IMR-90 (cell line): Measurements from ENCODE around the gene ISM1. TPM values are rescaled to one million over a fixed set of nuclear protein-coding genes. Genes with fewer than 3 reads are reported as not detected.

Source experiments
- ATAC-seq: fragments of 200-7000 bp; cut with Tn5 transposase; 2 replicates; pipeline ENCODE4 v1.9.1; 2020; ENCODE audit warnings: low read depth, mild to moderate bottlenecking, moderate library complexity
- BruUV-seq: library from RNA; stranded (reverse); fragments of 400-500 nt; replicated peaks from 2 replicates; lab custom pipeline; 2021; lab: Mats Ljungman, UMichigan
- CTCF ChIA-PET: fragments of 300-600 bp; formaldehyde crosslinking; extraction: SDS; loops from one replicate; lab custom pipeline; 2021; ENCODE audit warnings: antibody characterized with exemption; lab: Yijun Ruan, JAX
- POLR2A ChIA-PET: fragments of 300-600 bp; sonication (Branson Sonifier 250); formaldehyde crosslinking; loops from one replicate; lab custom pipeline; 2022; ENCODE audit warnings: antibody characterized with exemption; ENCODE audit not compliant: unreplicated experiment; lab: Charles Lee
- DNase-seq: peaks from one replicate; pipeline ENCODE4 v3.0.0; 2013
- H2AFZ ChIP-seq: replicated peaks from 2 replicates; pipeline ENCODE3; 2013; ENCODE audit warnings: low read length, mild to moderate bottlenecking; ENCODE audit not compliant: poor library complexity
- H2AK5ac ChIP-seq: 2 replicates; pipeline ENCODE4 v1.6.1; 2013; ENCODE audit warnings: low read depth, low read length, inconsistent platforms
- H2AK9ac ChIP-seq: replicated peaks from 2 replicates; pipeline ENCODE3; 2013; ENCODE audit warnings: mild to moderate bottlenecking, low read depth, low read length, moderate library complexity; ENCODE audit not compliant: poor library complexity
- H2BK120ac ChIP-seq: 2 replicates; pipeline ENCODE4 v1.6.1; 2013; ENCODE audit warnings: low read depth, low read length, inconsistent platforms
- H2BK15ac ChIP-seq: 3 replicates; pipeline ENCODE4 v1.6.1; 2013; ENCODE audit warnings: low read depth, low read length, inconsistent platforms
- H2BK20ac ChIP-seq: 2 replicates; pipeline ENCODE4 v1.6.1; 2013; ENCODE audit warnings: low read depth, mild to moderate bottlenecking, inconsistent platforms, low read length, moderate library complexity
- H2BK5ac ChIP-seq: 2 replicates; pipeline ENCODE4 v1.6.1; 2013; ENCODE audit warnings: mild to moderate bottlenecking, low read depth, low read length, inconsistent platforms; ENCODE audit not compliant: poor library complexity, severe bottlenecking
- H3K14ac ChIP-seq: replicated peaks from 2 replicates; pipeline ENCODE4 v1.6.1; 2013; ENCODE audit warnings: low read depth, low read length, inconsistent platforms
- H3K18ac ChIP-seq: 2 replicates; pipeline ENCODE4 v1.6.1; 2013; ENCODE audit warnings: low read depth, low read length, control low read depth
- H3K23ac ChIP-seq: 2 replicates; pipeline ENCODE4 v1.6.1; 2013; ENCODE audit warnings: low read depth, low read length, inconsistent platforms
- H3K27ac ChIP-seq: 2 replicates; pipeline ENCODE4 v1.5.1; 2013; ENCODE audit warnings: mild to moderate bottlenecking, control low read depth, low read length; ENCODE audit not compliant: insufficient read depth
- H3K27me3 ChIP-seq: 2 replicates; pipeline ENCODE4 v1.6.1; 2013; ENCODE audit warnings: low read length; ENCODE audit not compliant: control insufficient read depth, insufficient read depth
- H3K36me3 ChIP-seq: 2 replicates; pipeline ENCODE4 v1.6.1; 2013; ENCODE audit warnings: low read length, mixed read lengths; ENCODE audit not compliant: control insufficient read depth, insufficient read depth
- H3K4ac ChIP-seq: 2 replicates; pipeline ENCODE4 v1.6.1; 2013; ENCODE audit warnings: low read depth, low read length, inconsistent platforms
- H3K4me1 ChIP-seq: 2 replicates; pipeline ENCODE4 v1.6.1; 2013; ENCODE audit warnings: low read length, mixed read lengths; ENCODE audit not compliant: control insufficient read depth, insufficient read depth
- H3K4me2 ChIP-seq: 2 replicates; pipeline ENCODE4 v1.6.1; 2013; ENCODE audit warnings: low read depth, mild to moderate bottlenecking, control low read depth, low read length, moderate library complexity
- H3K4me3 ChIP-seq: 2 replicates; pipeline ENCODE4 v1.5.1; 2013; ENCODE audit warnings: low read depth, mild to moderate bottlenecking, control low read depth, low read length, moderate library complexity; ENCODE audit not compliant: insufficient read depth
- H3K56ac ChIP-seq: 2 replicates; pipeline ENCODE4 v1.6.1; 2013; ENCODE audit warnings: low read length, inconsistent platforms; ENCODE audit not compliant: insufficient read depth; ENCODE audit errors: extremely low read depth
- H3K79me1 ChIP-seq, 2 experiments: 2 replicates each; pipeline ENCODE4 v1.6.1; 2013; ENCODE audit warnings: low read length in 2 of 2, inconsistent platforms in 1 of 2, low read depth in 1 of 2
- H3K9ac ChIP-seq: 2 replicates; pipeline ENCODE4 v1.6.1; 2013; ENCODE audit warnings: low read depth, low read length, control low read depth
- H3K9me1 ChIP-seq: 2 replicates; pipeline ENCODE4 v1.6.1; 2013; ENCODE audit warnings: low read length, inconsistent platforms; ENCODE audit not compliant: insufficient read depth
- H3K9me3 ChIP-seq: 2 replicates; pipeline ENCODE4 v1.6.1; 2013; ENCODE audit warnings: low read length; ENCODE audit not compliant: control insufficient read depth, insufficient read depth
- H4K20me1 ChIP-seq: 2 replicates; pipeline ENCODE4 v1.6.1; 2013; ENCODE audit warnings: low read length, inconsistent platforms; ENCODE audit not compliant: insufficient read depth
- H4K5ac ChIP-seq: 2 replicates; pipeline ENCODE4 v1.6.1; 2013; ENCODE audit warnings: mild to moderate bottlenecking, low read depth, low read length, control low read depth
- H4K8ac ChIP-seq, 2 experiments: 2 replicates each; pipeline ENCODE4 v1.6.1; 2013; ENCODE audit warnings: low read depth in 2 of 2, low read length in 2 of 2, control low read depth in 1 of 2, inconsistent platforms in 1 of 2
- H4K91ac ChIP-seq: 2 replicates; pipeline ENCODE4 v1.6.1; 2013; ENCODE audit warnings: low read depth, low read length, inconsistent platforms; ENCODE audit not compliant: insufficient read depth
- BHLHE40 ChIP-seq: fragments of 150-350 bp; IDR thresholded peaks from 2 replicates; pipeline ENCODE4 v1.6.1; 2016; ENCODE audit warnings: mild to moderate bottlenecking, low read depth, low read length
- CEBPB ChIP-seq: IDR thresholded peaks from 2 replicates; pipeline ENCODE4 v1.6.1; 2012; ENCODE audit warnings: low read depth, low read length, improper control_type of control experiment
- CHD1 ChIP-seq: IDR thresholded peaks from 2 replicates; pipeline ENCODE4 v1.6.1; 2012; ENCODE audit warnings: low read depth, low read length, improper control_type of control experiment
- ELK1 ChIP-seq: fragments of 150-350 bp; IDR thresholded peaks from 2 replicates; pipeline ENCODE4 v1.6.1; 2016; ENCODE audit warnings: low read depth, mild to moderate bottlenecking, low read length, moderate library complexity, borderline replicate concordance
- MAZ ChIP-seq: IDR thresholded peaks from 2 replicates; pipeline ENCODE4 v1.6.1; 2012; ENCODE audit warnings: low read depth, mild to moderate bottlenecking, low read length, improper control_type of control experiment, moderate library complexity, borderline replicate concordance
- RFX5 ChIP-seq: IDR thresholded peaks from 2 replicates; pipeline ENCODE4 v1.8.0; 2012; ENCODE audit warnings: low read depth, mild to moderate bottlenecking, low read length, moderate library complexity
- USF2 ChIP-seq: fragments of 150-350 bp; IDR thresholded peaks from 2 replicates; pipeline ENCODE4 v1.6.1; 2017; ENCODE audit warnings: mild to moderate bottlenecking, antibody characterized with exemption, low read length, low read depth
- WGBS, 2 experiments: methylation state at CpG; one replicate each; pipeline versions ENCODE4 v1.1.5 to v1.1.7; 2013; ENCODE audit warnings: missing lambda C conversion rate in 2 of 2; ENCODE audit not compliant: insufficient read length in 1 of 2; ENCODE audit errors: extremely low coverage in 2 of 2; 5-methylcytosine and 5-hydroxymethylcytosine counted together
- dilution Hi-C: fragments of 300-500 bp; cut with HindIII; formaldehyde crosslinking; loops from one replicate; pipeline ENCODE4 v1.14.3; 2018; ENCODE audit warnings: low sequenced_read_pairs; ENCODE audit not compliant: unreplicated experiment
- in situ Hi-C: fragments of 300-500 bp; cut with MboI; formaldehyde crosslinking; loops from 3 replicates; pipeline ENCODE4 v1.14.3; 2019; ENCODE audit warnings: low sequenced_read_pairs, inconsistent platforms, mixed read lengths
- intact Hi-C: fragments of 100-400 bp; cut with micrococcal nuclease; formaldehyde crosslinking; loops from 2 replicates; pipeline ENCODE4 v1.10.0; 2022
- polyA plus RNA-seq, 3 experiments: library from polyadenylated mRNA; depleted of rRNA; stranded (reverse); fragments of >200 nt; gene quantifications; 2 replicates each; pipeline ENCODE4 v1.2.3, GENCODE V29; 2012; ENCODE audit warnings: low replicate concordance in 1 of 3
- total RNA-seq: library from RNA; depleted of rRNA; stranded (reverse); fragments of >200 nt; gene quantifications from 2 replicates; pipeline ENCODE4 v1.2.3, GENCODE V29; 2012

ISM1 gene
- total and polyA plus RNA-seq, 2 of the 4 experiments (the other 2 are of a cell fraction): not detected

- no peak for TF ChIP-seq BHLHE40
These were observed 1.5 kb upstream of the ISM1 start (continued) for GRCh38 chr20:13219327-13220193.

- intact Hi-C loops: no loop called here
- no peak overlapping the region for H3K56ac ChIP-seq
These were observed 725 bp upstream of the ISM1 start for GRCh38 chr20:13220194-13220903.

More at GRCh38 chr20:13220194-13220903, 725 bp upstream of the ISM1 start:
- DNase-seq (peak; percentile 3), ATAC-seq (peak; percentile 15; the same call in 1 of the 2 replicates)
- Histone ChIP-seq H3K9me1 (no peaks in the 10 kb centered on the region), H3K4ac (no peak overlapping the region), H2BK15ac (no peak overlapping the region), H3K27me3 (peaks cover 52% of the 10 kb centered on the region), H3K9ac (no peak overlapping the region), H3K27ac (no peak overlapping the region), H3K9me3 (no peaks in the 10 kb centered on the region), H4K20me1 (no peaks in the 10 kb centered on the region), H3K18ac (no peak overlapping the region), H2AK5ac (no peak overlapping the region), H3K4me2 (peak overlapping the region; percentile 23; the same call in 1 of the 2 replicates), H2BK20ac (no peak overlapping the region), H3K23ac (no peak overlapping the region), H2BK5ac (no peak overlapping the region), H2AK9ac (peak overlapping the region; percentile 9), H3K4me1 (no peaks in the 10 kb centered on the region; the same call in 1 of the 2 replicates), H2BK120ac (no peak overlapping the region), H3K36me3 (no peaks in the 10 kb centered on the region), H3K4me3 (peak overlapping the region; percentile 34; the same call in 1 of the 2 replicates), H4K8ac (no peak overlapping the region), H4K5ac (no peak overlapping the region), H3K14ac (no peak overlapping the region), H2AFZ (peak overlapping the region; percentile 76), H3K79me1 (no peaks in the 10 kb centered on the region), H4K91ac (no peak overlapping the region)
- dilution Hi-C loops: no loop called here
- 1% methylated on average over 28 of the region's 63 CpGs; no CpG with 5 or more reads in 1 of the 2 experiments for whole genome bisulfite sequencing, 2 experiments
- CTCF ChIA-PET: no interaction called here
- POLR2A ChIA-PET: no interaction called here
- in situ Hi-C loops: no loop called here
- no peak for TF ChIP-seq CHD1
- TF ChIP-seq ELK1: no peak
- no peak for TF ChIP-seq CEBPB
- no peak for TF ChIP-seq USF2
- no peak for TF ChIP-seq MAZ
- no peak for TF ChIP-seq RFX5
- no TSS peak for BruUV-seq
